ENCODE data around the gene LMO1.

LMO1 gene

GRCh38 chr11:8288166-8288772, 24.6 kb upstream of the LMO1 start:
- no peak for DNase-seq

DNA sequence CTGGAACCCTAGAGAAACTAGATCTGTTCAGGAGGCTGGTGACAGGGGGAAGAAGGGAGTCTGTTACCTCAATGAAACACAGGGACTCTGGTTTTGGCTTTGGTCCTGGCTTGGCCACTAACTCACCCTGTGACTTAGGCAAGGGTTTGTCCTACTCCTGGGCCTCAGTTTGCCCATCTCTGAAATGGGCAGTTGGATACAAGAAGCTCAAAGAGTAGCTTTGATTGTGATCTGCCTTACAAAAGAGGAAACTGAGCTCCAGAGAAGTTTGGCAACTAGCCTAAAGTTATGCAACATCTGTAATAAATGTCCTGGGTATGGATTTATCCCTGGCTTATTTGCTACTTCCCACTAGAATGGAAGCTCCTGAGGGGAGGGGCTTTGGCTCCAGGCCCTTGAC, 24.0 kb upstream of the LMO1 start:
- DNase-seq = no peak

DNA sequence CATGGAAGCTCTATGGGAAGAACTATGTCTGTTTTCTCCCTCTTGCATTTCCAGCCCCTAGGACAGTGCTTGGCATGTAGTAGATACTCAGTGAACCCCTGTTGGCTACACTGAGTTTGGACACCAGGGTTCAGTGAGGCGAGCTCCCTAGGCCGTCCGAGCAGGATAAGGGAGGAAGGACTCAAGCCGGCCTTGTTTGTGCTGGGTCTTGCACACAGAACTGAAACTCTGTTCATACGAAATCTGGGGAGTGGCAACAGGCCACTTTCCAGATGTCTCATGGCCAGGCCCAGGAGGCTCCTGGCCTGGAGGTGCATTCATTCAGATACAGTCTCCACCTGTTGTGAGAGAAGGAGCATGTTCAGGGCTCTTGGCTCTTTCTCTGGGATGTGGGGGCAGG, 23.6 kb upstream of the LMO1 start:
- no peak for DNase-seq

DNA sequence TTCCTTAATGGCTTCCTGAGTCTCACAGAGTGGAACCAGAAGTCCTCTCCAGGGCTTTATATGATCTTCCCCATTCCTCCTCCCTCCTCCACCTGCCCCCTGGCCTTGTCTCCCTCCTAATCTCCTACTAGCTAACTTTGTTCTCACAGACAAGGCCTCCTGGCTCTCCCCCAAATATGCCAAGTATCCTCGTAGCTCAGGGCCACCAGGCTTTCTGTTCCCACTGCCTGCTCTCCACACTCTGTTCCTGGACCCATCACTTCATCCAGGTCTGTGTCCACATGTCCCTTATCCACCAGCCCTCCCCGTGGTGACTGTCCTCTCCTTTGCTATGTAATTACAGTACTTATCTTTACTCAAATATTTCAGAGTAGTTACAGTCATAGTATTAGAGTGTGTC, 23.2 kb upstream of the LMO1 start:
- DNase-seq = no peak

GRCh38 chr11:8285796-8286195, 22.1 kb upstream of the LMO1 start:
- DNase-seq = no peak

GRCh38 chr11:8285228-8285627, 21.6 kb upstream of the LMO1 start:
- DNase-seq = no peak

DNA sequence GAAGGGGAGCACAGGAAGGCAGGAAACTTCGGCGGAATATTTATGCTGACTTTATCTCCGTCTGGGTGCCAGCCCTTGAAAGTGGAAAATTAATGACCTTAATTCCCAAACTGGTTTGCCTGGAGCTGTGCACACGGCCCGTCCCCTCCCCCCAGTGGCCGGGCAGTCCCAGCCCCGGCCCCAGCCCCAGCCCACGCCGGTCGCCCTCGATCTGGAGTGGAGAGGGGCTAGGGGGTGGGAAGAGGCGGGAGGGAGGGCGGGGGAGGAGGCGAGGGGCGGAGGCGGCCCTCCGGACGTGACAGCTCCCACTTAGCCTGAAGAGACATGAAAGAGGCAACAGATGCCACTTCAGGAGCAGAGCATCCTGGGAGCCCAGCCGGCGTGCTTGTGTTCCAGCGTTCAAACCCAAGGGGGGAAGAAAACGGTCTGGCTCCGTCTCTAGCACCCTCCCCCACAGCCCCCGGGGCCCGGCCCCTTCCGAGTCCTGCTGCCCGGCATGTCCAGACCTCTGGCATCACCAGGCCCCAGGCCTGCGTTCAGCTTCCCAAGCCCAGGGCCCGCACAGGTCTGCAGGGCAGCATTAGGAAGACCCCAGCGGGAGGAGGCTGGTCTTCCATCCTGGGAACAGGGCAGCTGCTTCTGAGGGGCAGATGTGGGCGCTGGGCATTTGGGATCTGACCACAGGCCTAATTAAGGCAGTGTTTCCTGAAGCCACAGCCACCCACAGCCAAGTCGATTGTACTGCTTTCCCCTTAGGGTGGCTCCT, 20.0 kb upstream of the LMO1 start:
- DNase-seq = no peak

- DNase-seq = no peak
These were observed 19.4 kb upstream of the LMO1 start for GRCh38 chr11:8283100-8283464.

DNA sequence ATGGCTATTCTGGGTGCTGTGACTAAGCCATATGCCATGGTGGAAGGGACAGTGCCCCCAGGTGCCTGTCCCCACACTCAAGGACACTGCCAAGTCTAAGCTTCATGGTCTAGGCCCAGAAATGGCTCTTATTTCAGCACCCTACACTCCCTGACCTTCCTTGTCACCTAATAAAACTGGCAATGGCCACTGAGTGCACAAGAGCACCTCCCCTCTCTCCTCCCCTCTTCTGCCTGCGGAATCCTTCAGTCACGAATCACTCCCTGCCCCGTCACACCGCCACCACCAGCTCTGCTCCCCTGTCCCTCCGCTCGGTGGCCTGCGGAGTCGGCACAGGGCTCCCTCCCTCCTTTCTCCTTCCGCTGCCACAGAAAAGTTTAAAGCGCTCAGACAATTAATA, 19.0 kb upstream of the LMO1 start:
- no peak for DNase-seq

GRCh38 chr11:8281266-8281665, 17.6 kb upstream of the LMO1 start:
- no peak for DNase-seq

GRCh38 chr11:8277691-8278090, 14.0 kb upstream of the LMO1 start:
- DNase-seq = no peak

DNA sequence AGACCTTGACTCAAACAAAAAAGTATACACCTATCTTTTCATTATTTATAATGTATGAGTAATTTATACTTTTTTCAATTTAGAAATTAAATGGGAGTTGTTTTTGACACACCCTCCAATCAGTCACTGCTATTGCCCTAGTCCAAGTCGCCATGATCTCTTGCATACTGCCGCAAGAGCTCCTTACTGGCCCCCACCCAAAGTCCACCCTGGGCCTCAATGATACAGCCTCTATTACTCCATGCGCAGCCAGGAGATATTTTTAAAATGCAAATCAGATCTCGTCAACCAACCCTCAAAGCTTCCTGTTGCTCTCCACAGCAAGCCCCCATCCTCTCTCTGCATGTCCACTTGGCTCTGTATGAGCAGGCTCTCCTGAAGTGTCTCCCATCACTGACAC, 12.8 kb upstream of the LMO1 start:
- no peak for DNase-seq

DNA sequence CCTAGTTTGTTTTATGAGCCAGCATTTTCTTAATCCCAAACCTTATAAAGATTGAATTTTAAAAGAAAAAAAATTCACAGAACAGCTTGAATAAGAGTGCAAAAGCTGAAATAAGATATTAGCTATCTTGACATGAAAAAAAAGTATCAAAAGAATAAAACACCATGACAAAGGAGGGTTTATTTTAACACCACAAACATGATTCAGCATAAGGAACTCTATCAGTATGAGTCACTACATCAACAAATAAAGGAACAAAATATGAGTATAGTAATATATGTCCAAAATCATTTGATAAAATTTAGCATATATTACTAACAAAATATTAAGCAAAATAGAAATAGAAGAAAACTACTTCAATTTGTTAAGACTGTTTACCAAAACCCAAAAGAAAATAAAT, 9.6 kb upstream of the LMO1 start:
- peak; percentile 35 for DNase-seq

DNA sequence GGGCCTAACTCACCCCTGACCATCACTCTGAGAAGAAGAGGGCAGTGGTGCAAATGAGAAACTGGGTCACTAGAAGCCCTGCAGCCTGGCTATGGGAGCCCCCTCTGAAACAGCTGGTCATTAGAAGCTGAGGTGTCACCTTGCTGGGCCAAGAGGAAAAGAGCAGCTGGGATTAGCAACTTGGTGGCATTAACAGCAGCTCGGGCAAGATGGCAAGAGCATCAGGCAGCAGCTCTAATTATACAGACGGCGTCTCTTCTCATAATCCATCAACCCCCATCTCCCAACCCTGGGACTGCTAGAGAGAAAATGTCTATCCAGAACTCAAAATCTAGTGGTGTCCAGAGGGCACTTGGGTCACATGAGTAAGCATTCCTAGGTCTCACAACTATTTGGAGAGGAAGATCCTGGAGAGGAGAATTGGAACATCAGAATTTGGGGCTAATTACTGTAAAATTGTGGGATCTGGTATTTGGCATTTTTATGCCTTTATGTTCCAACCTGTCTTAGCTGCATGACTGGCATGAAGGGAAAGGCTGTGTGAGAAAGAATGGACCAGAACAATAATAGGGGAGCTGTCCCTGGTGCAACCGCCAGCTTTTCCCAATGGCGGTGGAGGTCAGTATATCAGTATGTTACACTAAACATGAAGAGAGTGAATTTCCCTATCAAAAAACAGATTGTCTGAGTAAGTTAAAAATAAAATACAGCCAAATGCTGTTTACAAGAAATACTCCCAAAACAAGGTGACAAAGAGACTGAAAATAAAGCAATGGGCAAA, 7.6 kb upstream of the LMO1 start:
- no peak for DNase-seq

DNA sequence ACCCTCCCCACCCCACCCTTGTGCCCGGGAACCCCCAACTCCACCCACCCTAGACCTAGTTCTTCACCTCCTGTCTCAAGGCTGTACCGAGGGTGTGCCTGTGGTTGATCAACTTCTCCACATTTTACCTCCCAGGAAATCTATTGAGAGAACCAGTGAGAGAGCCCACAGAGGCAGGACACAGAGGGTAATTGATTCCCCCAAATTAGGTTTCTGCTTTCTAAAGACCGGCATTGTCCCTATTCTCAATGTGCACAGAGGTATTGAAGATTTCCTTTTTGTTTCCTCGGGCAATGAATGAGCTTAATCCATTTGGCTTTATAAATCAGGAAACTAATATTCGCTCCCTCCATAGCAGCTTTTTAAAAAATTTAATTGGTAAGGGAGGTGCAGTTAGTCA, 6.0 kb upstream of the LMO1 start:
- DNase-seq = no peak

GRCh38 chr11:8268530-8269400, 5.1 kb upstream of the LMO1 start:
- no peak for DNase-seq

GRCh38 chr11:8267831-8268529, 4.3 kb upstream of the LMO1 start:
- DNase-seq = no peak

DNA sequence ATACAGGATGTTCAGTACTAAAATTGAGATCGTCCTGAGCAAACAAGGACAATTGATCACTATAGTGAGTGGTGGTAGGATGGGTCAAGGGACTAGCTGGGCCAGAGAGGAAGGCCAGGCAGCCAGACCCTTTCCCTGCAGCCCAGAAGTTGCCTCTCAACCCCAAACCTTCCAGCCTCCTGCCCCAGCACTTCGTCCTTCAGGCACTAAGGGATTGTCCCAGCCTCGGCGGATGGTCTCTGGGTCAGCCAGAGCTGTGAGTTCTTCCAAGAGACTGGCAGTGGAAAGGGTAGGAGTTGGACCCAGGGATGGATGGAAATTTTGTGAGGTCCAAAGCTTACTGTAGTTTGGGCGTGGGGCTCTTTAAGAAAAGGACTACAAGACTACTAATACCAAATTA, 3.6 kb upstream of the LMO1 start:
- no peak for DNase-seq

GRCh38 chr11:8266246-8267241, 2.9 kb upstream of the LMO1 start:
- DNase-seq = no peak

- no peak for DNase-seq
These were observed 2.1 kb upstream of the LMO1 start for GRCh38 chr11:8265681-8266241.

All from HCEC 1CT (cell line).